Adrenal gland (tissue), 12 donors: ENCODE results near the gene RBPMS2. TPM values are rescaled to one million over a fixed set of nuclear protein-coding genes. Genes with fewer than 3 reads are reported as not detected.

Source experiments
- DNase-seq, 7 donors: peaks; one replicate each; pipeline ENCODE4 v3.0.0-alpha.2; 2019 to 2020
- H3K27ac ChIP-seq, 5 donors: fragments of 200-600 bp; sonication (generic) in 4 of 5; 1 replicate in 3 of 5; 2 replicates in 2 of 5; pipeline versions ENCODE4 v1.5.1 to v1.8.0; 2016 to 2020; ENCODE audit warnings: mild to moderate bottlenecking in 1 of 5
- H3K27me3 ChIP-seq: fragments of 200-600 bp; 2 replicates; pipeline ENCODE4 v1.8.0; 2021
- H3K36me3 ChIP-seq, 2 donors: fragments of 200-600 bp; replicated peaks in 1 of 2; 1 replicate in 1 of 2; 2 replicates in 1 of 2; pipeline versions ENCODE4 v1.5.1 to v1.8.0; 2018 to 2022
- H3K4me1 ChIP-seq, 2 donors: fragments of 200-600 bp; replicated peaks in 1 of 2; 1 replicate in 1 of 2; 2 replicates in 1 of 2; pipeline versions ENCODE4 v1.5.1 to v1.8.0; 2018 to 2021
- H3K4me3 ChIP-seq, 4 donors: fragments of 200-600 bp; sonication (generic) in 3 of 4; one replicate each; pipeline ENCODE4 v1.5.1; 2016 to 2018
- H3K9me3 ChIP-seq, 3 donors: fragments of 200-600 bp; sonication (generic) in 1 of 3; replicated peaks in 1 of 3; 1 replicate in 2 of 3; 2 replicates in 1 of 3; pipeline versions ENCODE4 v1.5.1 to v1.8.0; 2016 to 2021
- CTCF ChIP-seq, 6 experiments: fragments of 450-650 bp in 4 of 6; fragments of 200-600 bp in 2 of 6; sonication (generic) in 1 of 6; IDR thresholded peaks; 1 replicate in 5 of 6; 2 replicates in 1 of 6; pipeline versions ENCODE4 v1.5.1 to v1.8.0; 2016 to 2021; ENCODE audit warnings: antibody characterized with exemption in 6 of 6, mild to moderate bottlenecking in 2 of 6, moderate library complexity in 1 of 6
- POLR2A ChIP-seq, 2 donors: fragments of 450-650 bp; IDR thresholded peaks; one replicate each; pipeline ENCODE4 v1.6.1; 2017; ENCODE audit warnings: antibody characterized with exemption in 2 of 2, mild to moderate bottlenecking in 2 of 2, moderate library complexity in 1 of 2
- WGBS, 4 donors: extraction: QIAGEN DNeasy Blood & Tissue Kit in 2 of 4; methylation state at CpG; one replicate each; pipeline versions ENCODE4 v1.1.5 to v1.1.7; 2013 to 2017; 5-methylcytosine and 5-hydroxymethylcytosine counted together
- intact Hi-C, 2 donors: fragments of 100-400 bp; cut with DNase I; formaldehyde crosslinking; loops; one replicate each; pipeline versions ENCODE4 v1.14.1 to v1.15.0; 2022 to 2023
- polyA plus RNA-seq, 3 donors: library from polyadenylated mRNA; stranded (reverse); fragments of 200-250 nt in 2 of 3; fragments of 350-450 nt in 1 of 3; fragmentation: Illumina TruSeq in 1 of 3; extraction: RNeasy Lipid Tissue Mini Kit (QIAGEN cat#74804) in 1 of 3; gene quantifications; one replicate each; pipeline ENCODE4 v1.2.3, GENCODE V29; 2013 to 2014
- total RNA-seq, 9 donors: library from RNA; depleted of rRNA in 4 of 9; stranded (reverse); fragments of >200 nt in 4 of 9; fragments of 120-200 nt in 1 of 9; fragmentation: NEBNext Ultra II Directional in 1 of 9; extraction: Animal tissue kit (Norgen Biotek cat#: 25700) in 1 of 9; gene quantifications; one replicate each; pipeline versions ENCODE4 v1.1.0 to v1.2.4, GENCODE V29; 2013 to 2023
- donor health status: healthy with polysubstance abuse.
- donor health status: Bipolar disorder and iron deficiency.
- donor health status: DM: yes; HTN: yes; CAD: no.
- donor health status: DM: no; HTN: no; CAD: no.
- donor health status: DM: no; HTN: no; CAD: no.
- donor health status: DM: yes; HTN: yes; CAD: no.

Gene RBPMS2
- total and polyA plus RNA-seq, 12 donors = 0.39 to 6.3 (median 4.0) TPM; not detected in 1

GRCh38 chr15:64739577-64740143, 35.7 kb downstream of the RBPMS2 start:
- no peak for TF ChIP-seq POLR2A (IDR thresholded peaks at IDR 0.05)
- no peak for TF ChIP-seq CTCF (IDR thresholded peaks at IDR 0.05)
- 62 to 77% (median 66%) methylated on average over 9 of the region's 9 CpGs for WGBS, 4 donors
- H3K27me3 ChIP-seq = no peaks in the 10 kb centered on the region
- intact Hi-C loops = loop anchor here in 1 of 2 donors (10.0 kb wide), 1 partner anchor 175 kb away; the partner anchor contains the start of gene ANKDD1A
- H3K36me3 ChIP-seq = no peaks in the 10 kb centered on the region
- peak overlapping the region in 2 of 5 donors; percentile 15 to 21 for H3K27ac ChIP-seq
- no peak overlapping the region for H3K4me3 ChIP-seq
- no peak for DNase-seq
- H3K9me3 ChIP-seq = no peaks in the 10 kb centered on the region
- H3K4me1 ChIP-seq = peaks cover 0 to 6% of the 10 kb centered on the region in 2 donors

- WGBS, 4 donors = 79 to 85% (median 81%) methylated on average over 5 to 7 of the region's 7 CpGs
- Histone ChIP-seq H3K36me3 (no peaks in the 10 kb centered on the region), H3K4me1 (peaks cover 0 to 6% of the 10 kb centered on the region in 2 donors), H3K27ac (peak overlapping the region in 2 of 5 donors; percentile 15 to 21), H3K9me3 (no peaks in the 10 kb centered on the region), H3K27me3 (no peaks in the 10 kb centered on the region), H3K4me3 (no peak overlapping the region)
- intact Hi-C loops = loop anchor here in 1 of 2 donors (10.0 kb wide), 1 partner anchor 176 kb away; the partner anchor contains the start of gene ANKDD1A
- TF ChIP-seq CTCF (IDR thresholded peaks at IDR 0.05) (no peak), POLR2A (IDR thresholded peaks at IDR 0.05) (no peak)
- DNase-seq = no peak
Observed at GRCh38 chr15:64739156-64739555, 36.2 kb downstream of the RBPMS2 start.

GRCh38 chr15:64738226-64739095, 36.9 kb downstream of the RBPMS2 start:
- Histone ChIP-seq H3K27me3 (no peaks in the 10 kb centered on the region), H3K9me3 (no peaks in the 10 kb centered on the region), H3K36me3 (no peaks in the 10 kb centered on the region), H3K27ac (no peak overlapping the region), H3K4me3 (no peak overlapping the region), H3K4me1 (peaks cover 0 to 6% of the 10 kb centered on the region in 2 donors)
- intact Hi-C loops = loop anchor here in 1 of 2 donors (10.0 kb wide), 1 partner anchor 176 kb away; the partner anchor contains the start of gene ANKDD1A
- TF ChIP-seq CTCF (IDR thresholded peaks at IDR 0.05) (no peak), POLR2A (IDR thresholded peaks at IDR 0.05) (no peak)
- DNase-seq = no peak
- WGBS, 4 donors = 88 to 93% (median 92%) methylated on average over 17 to 27 of the region's 27 CpGs

- Histone ChIP-seq H3K4me3 (no peak overlapping the region), H3K36me3 (no peaks in the 10 kb centered on the region), H3K4me1 (peaks cover 0 to 7% of the 10 kb centered on the region in 2 donors), H3K27ac (no peak overlapping the region), H3K27me3 (no peaks in the 10 kb centered on the region), H3K9me3 (no peaks in the 10 kb centered on the region)
- WGBS, 4 donors = 42 to 63% (median 59%) methylated on average over 4 to 7 of the region's 7 CpGs
- peak in 4 of 7 donors; percentile 25 to 60 (median 37) for DNase-seq
- intact Hi-C loops = loop anchor here (5.0 to 10.0 kb wide), 3 partner anchors 80 to 182 kb away; partner anchors contain the start of gene ANKDD1A (in 1 of the 2)
- no peak for TF ChIP-seq CTCF (IDR thresholded peaks at IDR 0.05)
- TF ChIP-seq POLR2A (IDR thresholded peaks at IDR 0.05) = no peak
Observed at GRCh38 chr15:64732156-64732860, 43.1 kb downstream of the RBPMS2 start.
